ENCODE measurements around the gene RPS18.

RPS18 gene

DNA sequence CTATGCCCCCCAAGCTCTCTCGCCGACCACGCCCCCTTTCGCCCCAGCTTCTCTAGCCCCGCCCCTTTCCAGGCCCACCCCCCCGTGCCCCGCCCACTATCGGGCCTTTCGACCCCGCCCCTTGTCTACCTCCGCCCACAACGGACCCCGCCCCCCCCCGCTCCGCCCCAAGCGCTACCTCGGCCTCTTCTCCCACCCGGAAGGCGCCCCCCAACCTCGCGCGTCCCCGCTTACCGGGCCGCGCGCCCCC is 45.5 kb downstream of the RPS18 start:
- TF ChIP-seq, protein P1, sequence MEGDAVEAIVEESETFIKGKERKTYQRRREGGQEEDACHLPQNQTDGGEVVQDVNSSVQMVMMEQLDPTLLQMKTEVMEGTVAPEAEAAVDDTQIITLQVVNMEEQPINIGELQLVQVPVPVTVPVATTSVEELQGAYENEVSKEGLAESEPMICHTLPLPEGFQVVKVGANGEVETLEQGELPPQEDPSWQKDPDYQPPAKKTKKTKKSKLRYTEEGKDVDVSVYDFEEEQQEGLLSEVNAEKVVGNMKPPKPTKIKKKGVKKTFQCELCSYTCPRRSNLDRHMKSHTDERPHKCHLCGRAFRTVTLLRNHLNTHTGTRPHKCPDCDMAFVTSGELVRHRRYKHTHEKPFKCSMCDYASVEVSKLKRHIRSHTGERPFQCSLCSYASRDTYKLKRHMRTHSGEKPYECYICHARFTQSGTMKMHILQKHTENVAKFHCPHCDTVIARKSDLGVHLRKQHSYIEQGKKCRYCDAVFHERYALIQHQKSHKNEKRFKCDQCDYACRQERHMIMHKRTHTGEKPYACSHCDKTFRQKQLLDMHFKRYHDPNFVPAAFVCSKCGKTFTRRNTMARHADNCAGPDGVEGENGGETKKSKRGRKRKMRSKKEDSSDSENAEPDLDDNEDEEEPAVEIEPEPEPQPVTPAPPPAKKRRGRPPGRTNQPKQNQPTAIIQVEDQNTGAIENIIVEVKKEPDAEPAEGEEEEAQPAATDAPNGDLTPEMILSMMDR (IDR thresholded peaks at IDR 0.05; ENCODE audit: control extremely low read depth, extremely low read depth, low read depth, missing control alignments), result no peak
- ChIA-PET CTCF (interaction anchor here (0.8 to 3.3 kb wide), 4 partner anchors 12 to 383 kb away, joined by 3 to 13 read pairs (median 10); partner anchors contain the start of gene RGL2), POLR2A (interaction anchor here (0.7 to 1.6 kb wide), 9 partner anchors 16 to 517 kb away, joined by 3 to 17 read pairs (median 4); partner anchors contain the start of genes B3GALT4, HLA-DPB1, RGL2 and RPS18)
- no peak for DNase-seq (ENCODE audit: extremely low spot score)

GRCh38 chr6:33317669-33318425 is 46.0 kb downstream of the RPS18 start, which contains the start of gene ZBTB22:
Gene ZBTB22 (minus strand): TSS chr6:33317744. CDS start chr6:33316916, 828 bp downstream.
- TF ChIP-seq, protein P1 (IDR thresholded peaks at IDR 0.05; ENCODE audit: control extremely low read depth, extremely low read depth, low read depth, missing control alignments), result no peak
- POLR2A ChIA-PET, result interaction anchor here (0.6 to 1.6 kb wide), 9 partner anchors 17 to 518 kb away, joined by 3 to 17 read pairs (median 6); partner anchors contain the start of genes B3GALT4, HLA-DPB1, RGL2 and RPS18
- CTCF ChIA-PET, result interaction anchor here (0.8 to 3.3 kb wide), 7 partner anchors 13 to 382 kb away, joined by 3 to 13 read pairs (median 4); partner anchors contain the start of genes B3GALT4 and RGL2
- DNase-seq (ENCODE audit: extremely low spot score), result peak; percentile 89

DNA sequence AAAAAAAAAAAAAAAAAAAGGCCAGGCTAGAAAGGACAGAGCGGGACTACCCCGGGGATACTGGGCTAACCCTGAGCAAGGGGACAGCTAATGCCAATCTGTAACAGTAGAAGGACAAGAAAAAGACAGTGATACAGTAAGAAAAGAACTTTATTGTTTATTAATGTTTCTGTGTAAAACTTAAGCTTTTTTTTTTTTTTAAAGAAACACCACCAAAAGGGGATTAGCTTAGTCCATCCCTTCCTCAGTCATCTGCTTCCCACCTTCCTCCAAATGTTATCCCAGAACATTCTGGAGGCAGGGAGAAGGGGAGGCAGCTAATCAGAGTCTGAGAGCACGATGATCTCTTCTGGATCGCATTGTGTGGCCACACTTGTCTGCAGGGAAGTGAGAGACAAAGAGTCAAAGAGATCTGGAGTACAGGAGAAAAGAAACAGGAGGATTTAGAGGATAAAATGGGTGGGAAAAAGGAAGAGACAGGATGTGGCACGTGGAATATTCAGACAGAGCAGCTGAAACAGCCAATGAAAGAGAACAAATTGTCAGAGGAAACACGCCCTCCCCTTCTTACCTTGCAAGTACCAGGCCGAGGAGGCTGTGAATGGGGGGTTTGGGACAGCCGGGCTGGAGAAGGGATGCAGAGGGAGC is 46.7 kb downstream of the RPS18 start:
- POLR2A ChIA-PET, result interaction anchor here (0.6 to 1.6 kb wide), 8 partner anchors 18 to 243 kb away, joined by 3 to 17 read pairs (median 6); partner anchors contain the start of genes B3GALT4, HLA-DPB1, RGL2 and RPS18
- CTCF ChIA-PET, result interaction anchor here (0.8 to 3.3 kb wide), 7 partner anchors 13 to 208 kb away, joined by 3 to 13 read pairs (median 4); partner anchors contain the start of genes B3GALT4 and RGL2

DNA sequence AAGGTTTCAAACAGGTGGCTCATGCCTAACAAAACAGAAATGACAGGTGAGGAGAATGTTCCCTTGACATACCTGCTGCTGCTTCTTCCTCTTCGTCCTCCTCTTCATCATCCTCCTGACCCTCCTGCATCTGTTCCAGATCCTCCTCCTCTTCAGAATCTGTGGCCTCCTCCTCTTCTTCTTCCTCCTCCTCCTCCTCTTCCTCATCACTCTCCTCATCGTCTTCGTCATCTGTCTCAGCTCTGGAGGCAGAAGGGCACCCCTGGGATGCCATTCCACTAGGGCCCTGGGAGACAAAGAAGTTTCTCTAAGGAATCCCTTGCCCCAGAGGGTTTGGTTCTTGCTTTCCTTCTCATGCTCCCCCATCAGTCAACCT is 48.1 kb downstream of the RPS18 start:
- ChIA-PET POLR2A (no interaction called here), CTCF (interaction anchor here (2.0 kb wide), 1 partner anchor 21 kb away, joined by 6 read pairs; the partner anchor contains the start of gene RGL2)
- TF ChIP-seq, protein P1 (IDR thresholded peaks at IDR 0.05; ENCODE audit: control extremely low read depth, extremely low read depth, low read depth, missing control alignments), result no peak
- DNase-seq (ENCODE audit: extremely low spot score), result no peak

More for the DNA sequence above, 46.7 kb downstream of the RPS18 start:
- TF ChIP-seq, protein P1 (IDR thresholded peaks at IDR 0.05; ENCODE audit: control extremely low read depth, extremely low read depth, low read depth, missing control alignments), result no peak
- no peak for DNase-seq (ENCODE audit: extremely low spot score)

DNA sequence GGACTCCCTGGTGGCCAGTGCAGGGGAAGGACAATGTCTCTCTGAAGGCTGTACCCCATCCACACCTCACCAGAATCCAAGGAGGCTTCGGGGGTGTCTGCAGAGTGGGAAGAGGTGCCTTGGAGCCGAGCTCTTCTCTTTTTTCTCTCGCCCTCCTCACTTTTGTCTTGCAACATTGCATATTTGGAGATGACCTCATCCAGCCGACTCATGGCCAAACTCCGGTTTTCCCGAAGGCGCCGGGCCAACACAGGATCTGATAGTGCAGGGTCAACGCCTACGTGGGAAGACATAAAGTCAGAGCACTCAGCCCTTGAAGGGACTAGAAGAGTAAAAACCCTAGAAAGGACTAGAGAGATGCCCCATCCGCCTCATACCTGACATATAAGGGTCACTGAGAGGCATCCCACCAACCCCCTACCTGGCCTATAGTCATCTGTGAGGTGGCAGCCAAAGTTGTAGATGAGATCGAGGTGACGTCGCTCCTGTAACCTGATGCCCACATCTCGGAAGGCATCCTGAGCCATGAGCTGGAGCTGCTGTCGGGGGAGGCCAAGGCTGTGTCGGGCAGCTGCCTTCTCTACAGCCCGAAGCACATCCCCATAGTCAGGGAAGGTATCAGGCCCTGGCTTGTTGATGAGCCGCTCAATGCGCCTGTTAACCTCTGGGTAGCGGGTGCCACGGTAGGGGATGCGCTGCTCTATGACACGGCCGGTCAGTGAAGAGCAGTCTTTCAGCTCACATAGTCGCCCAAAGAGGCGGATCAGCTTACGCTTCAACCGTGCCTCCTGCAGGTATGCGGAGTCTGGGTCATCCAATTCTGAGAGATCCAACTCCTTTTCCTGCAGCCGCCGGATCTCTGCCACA is 48.7 kb downstream of the RPS18 start:
- ChIA-PET CTCF (interaction anchor here (1.0 to 2.0 kb wide), 2 partner anchors 8 to 22 kb away, joined by 3 to 6 read pairs; partner anchors contain the start of gene RGL2), POLR2A (interaction anchor here (0.6 kb wide), 1 partner anchor 67 kb away, joined by 3 read pairs; no protein-coding TSS in a partner anchor)
- TF ChIP-seq, protein P1 (IDR thresholded peaks at IDR 0.05; ENCODE audit: control extremely low read depth, extremely low read depth, low read depth, missing control alignments), result no peak
- DNase-seq (ENCODE audit: extremely low spot score), result no peak

All from GM10248 (cell line).